Mesenchymal stem cell (in vitro differentiated cells and primary cell): ENCODE results near the gene YEATS2.

Source experiments
- DNase-seq: peaks from one replicate; pipeline ENCODE4 v3.0.0-alpha.2; 2013
- H2AFZ ChIP-seq: one replicate; pipeline ENCODE4 v1.6.1; 2013; ENCODE audit warnings: low read depth, mild to moderate bottlenecking, control low read depth, inconsistent platforms, low read length, moderate library complexity
- H2AK5ac ChIP-seq: 2 replicates; pipeline ENCODE4 v1.6.1; 2013; ENCODE audit warnings: low read length, moderate library complexity, mild to moderate bottlenecking, inconsistent platforms; ENCODE audit not compliant: severe bottlenecking
- H2BK120ac ChIP-seq: one replicate; pipeline ENCODE4 v1.6.1; 2013; ENCODE audit warnings: low read depth, mild to moderate bottlenecking, inconsistent platforms, low read length, moderate library complexity
- H2BK12ac ChIP-seq, 2 experiments: one replicate each; pipeline ENCODE4 v1.6.1; 2013; ENCODE audit warnings: inconsistent platforms in 2 of 2, low read length in 2 of 2, mild to moderate bottlenecking in 2 of 2, moderate library complexity in 2 of 2, control low read depth in 1 of 2
- H2BK15ac ChIP-seq: one replicate; pipeline ENCODE4 v1.6.1; 2013; ENCODE audit warnings: mild to moderate bottlenecking, low read depth, inconsistent platforms; ENCODE audit not compliant: poor library complexity, severe bottlenecking
- H2BK5ac ChIP-seq: 2 replicates; pipeline ENCODE4 v1.6.1; 2013; ENCODE audit warnings: low read depth, mild to moderate bottlenecking, low read length, control low read depth, inconsistent platforms; ENCODE audit not compliant: poor library complexity, severe bottlenecking
- H3K14ac ChIP-seq, 2 experiments: one replicate each; pipeline ENCODE4 v1.6.1; 2013; ENCODE audit warnings: inconsistent platforms in 2 of 2, low read length in 2 of 2, control low read depth in 1 of 2, mild to moderate bottlenecking in 1 of 2, moderate library complexity in 1 of 2
- H3K18ac ChIP-seq, 2 experiments: one replicate each; pipeline ENCODE4 v1.6.1; 2013; ENCODE audit warnings: inconsistent platforms in 2 of 2, low read length in 2 of 2, control low read depth in 1 of 2, low read depth in 1 of 2, mild to moderate bottlenecking in 1 of 2
- H3K23ac ChIP-seq, 2 experiments: one replicate each; pipeline ENCODE4 v1.6.1; 2013; ENCODE audit warnings: inconsistent platforms in 2 of 2, low read length in 2 of 2, mild to moderate bottlenecking in 2 of 2, moderate library complexity in 2 of 2, control low read depth in 1 of 2
- H3K27ac ChIP-seq: 2 replicates; pipeline ENCODE4 v1.5.1; 2013; ENCODE audit warnings: mild to moderate bottlenecking, moderate library complexity, low read length, control low read depth, inconsistent platforms; ENCODE audit not compliant: poor library complexity, severe bottlenecking
- H3K27me3 ChIP-seq, 2 experiments: 2 replicates each; pipeline versions ENCODE4 v1.6.1 to v1.7.0; 2013; ENCODE audit warnings: low read length in 2 of 2, mild to moderate bottlenecking in 2 of 2, moderate library complexity in 2 of 2, control low read depth in 1 of 2, inconsistent platforms in 1 of 2; ENCODE audit not compliant: control insufficient read depth in 1 of 2, insufficient read depth in 1 of 2
- H3K36me3 ChIP-seq, 2 experiments: 2 replicates each; pipeline versions ENCODE4 v1.6.1 to v1.7.0; 2013; ENCODE audit warnings: low read length in 2 of 2, control low read depth in 1 of 2, inconsistent platforms in 1 of 2, low read depth in 1 of 2, mild to moderate bottlenecking in 1 of 2; ENCODE audit not compliant: insufficient read depth in 2 of 2, control insufficient read depth in 1 of 2
- H3K4ac ChIP-seq, 2 experiments: one replicate each; pipeline ENCODE4 v1.6.1; 2013; ENCODE audit warnings: inconsistent platforms in 2 of 2, low read length in 2 of 2, mild to moderate bottlenecking in 2 of 2, moderate library complexity in 2 of 2, control low read depth in 1 of 2, low read depth in 1 of 2
- H3K4me1 ChIP-seq: 2 replicates; pipeline ENCODE4 v1.6.1; 2013; ENCODE audit warnings: low read depth, low read length, control low read depth; ENCODE audit not compliant: control insufficient read depth, insufficient read depth
- H3K4me2 ChIP-seq: 2 replicates; pipeline ENCODE4 v1.6.1; 2013; ENCODE audit warnings: low read length, mild to moderate bottlenecking, inconsistent platforms; ENCODE audit not compliant: poor library complexity, severe bottlenecking
- H3K4me3 ChIP-seq, 2 experiments: 2 replicates each; pipeline versions ENCODE4 v1.5.1 to v1.7.0; 2013; ENCODE audit warnings: low read length in 2 of 2, mild to moderate bottlenecking in 2 of 2, control low read depth in 1 of 2, low read depth in 1 of 2; ENCODE audit not compliant: insufficient read depth in 1 of 2
- H3K79me1 ChIP-seq: replicated peaks from 2 replicates; pipeline ENCODE4 v1.6.1; 2013; ENCODE audit warnings: mild to moderate bottlenecking, control low read depth, low read length, inconsistent platforms; ENCODE audit not compliant: poor library complexity, severe bottlenecking
- H3K9ac ChIP-seq: 2 replicates; pipeline ENCODE4 v1.7.0; 2013; ENCODE audit warnings: mild to moderate bottlenecking, low read length, moderate library complexity
- H3K9me3 ChIP-seq: 2 replicates; pipeline ENCODE4 v1.7.0; 2013; ENCODE audit warnings: mild to moderate bottlenecking, low read length; ENCODE audit not compliant: control insufficient read depth
- H4K8ac ChIP-seq: one replicate; pipeline ENCODE4 v1.6.1; 2013; ENCODE audit warnings: inconsistent platforms, mild to moderate bottlenecking, low read length, moderate library complexity
- H4K91ac ChIP-seq: one replicate; pipeline ENCODE4 v1.6.1; 2013; ENCODE audit warnings: mild to moderate bottlenecking, low read length, inconsistent platforms
- WGBS: methylation state at CpG from one replicate; pipeline ENCODE4 v1.1.7; 2013; ENCODE audit warnings: mixed read lengths; 5-methylcytosine and 5-hydroxymethylcytosine counted together

The YEATS2 gene

DNA sequence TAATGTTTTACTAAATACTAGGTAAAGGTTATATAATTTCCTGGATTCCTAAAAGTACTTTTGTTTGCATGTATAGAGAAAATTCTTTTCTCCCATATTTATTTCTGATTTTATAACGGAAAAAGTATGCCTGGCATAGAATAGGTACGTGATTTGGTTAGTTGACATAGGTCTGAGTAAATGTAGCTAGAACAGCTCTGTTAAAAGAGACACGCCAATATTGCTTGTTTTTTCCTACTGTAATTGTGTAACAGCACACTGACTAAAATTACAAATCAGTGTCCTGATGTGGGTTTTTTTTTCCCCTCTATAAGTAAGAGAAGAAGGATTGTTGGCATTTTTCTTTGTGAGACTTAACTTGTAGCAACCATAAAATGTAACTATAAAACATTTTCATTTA lies 35.5 kb upstream of the YEATS2 start:
- Histone ChIP-seq H3K27ac (no peak overlapping the region), H3K4me2 (no peak overlapping the region), H2AFZ (no peak overlapping the region), H2BK15ac (no peak overlapping the region), H4K91ac (no peak overlapping the region), H2BK5ac (no peak overlapping the region), H3K9me3 (no peaks in the 10 kb centered on the region), H3K79me1 (peaks cover 9% of the 10 kb centered on the region), H3K18ac (no peak overlapping the region), H3K4ac (no peak overlapping the region), H3K36me3 (peaks cover 5 to 42% of the 10 kb centered on the region in 2 experiments), H2BK120ac (no peak overlapping the region), H3K27me3 (no peaks in the 10 kb centered on the region), H3K9ac (peak overlapping the region; percentile 11), H2BK12ac (no peak overlapping the region), H3K14ac (no peak overlapping the region), H4K8ac (no peak overlapping the region), H3K23ac (no peak overlapping the region), H3K4me3 (no peak overlapping the region), H2AK5ac (no peak overlapping the region), H3K4me1 (no peaks in the 10 kb centered on the region)
- WGBS, result 0% methylated on average over 2 of the region's 3 CpGs
- no peak for DNase-seq

DNA sequence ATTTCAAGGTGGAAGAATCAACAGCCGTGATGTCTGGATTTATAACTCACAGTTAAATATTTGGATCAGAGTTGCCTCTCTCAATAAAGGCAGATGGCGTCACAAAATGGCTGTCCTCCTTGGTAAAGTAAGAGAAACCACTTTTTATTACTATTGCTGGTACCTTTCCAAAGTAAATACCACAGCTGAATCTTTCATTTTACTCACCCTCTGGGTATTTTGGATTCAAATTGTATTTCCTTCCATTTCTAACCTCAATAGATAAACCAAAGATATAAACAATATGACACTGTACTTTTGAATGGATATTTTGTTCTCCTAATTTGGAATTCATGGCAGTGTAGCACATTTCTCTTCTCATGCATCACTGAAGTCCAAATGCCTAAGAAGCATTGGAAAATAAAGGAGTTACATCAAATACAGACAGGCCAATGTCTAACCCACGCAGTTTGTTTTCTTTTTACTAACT lies 32.6 kb upstream of the YEATS2 start:
- Histone ChIP-seq H2AFZ (no peak overlapping the region), H2BK120ac (no peak overlapping the region), H4K91ac (no peak overlapping the region), H3K4ac (no peak overlapping the region), H3K36me3 (peaks cover 9 to 45% of the 10 kb centered on the region in 2 experiments), H3K18ac (no peak overlapping the region), H2AK5ac (no peak overlapping the region), H3K4me1 (no peaks in the 10 kb centered on the region), H3K23ac (no peak overlapping the region), H3K27me3 (no peaks in the 10 kb centered on the region), H3K4me2 (no peak overlapping the region), H3K9ac (no peak overlapping the region), H3K9me3 (no peaks in the 10 kb centered on the region), H3K4me3 (no peak overlapping the region), H2BK12ac (no peak overlapping the region), H3K27ac (peak overlapping the region; percentile 75), H3K14ac (no peak overlapping the region), H3K79me1 (peaks cover 8% of the 10 kb centered on the region), H4K8ac (no peak overlapping the region), H2BK5ac (no peak overlapping the region), H2BK15ac (no peak overlapping the region)
- DNase-seq, result peak; percentile 20
- WGBS, result 90% methylated on average over 2 of the region's 3 CpGs

DNA sequence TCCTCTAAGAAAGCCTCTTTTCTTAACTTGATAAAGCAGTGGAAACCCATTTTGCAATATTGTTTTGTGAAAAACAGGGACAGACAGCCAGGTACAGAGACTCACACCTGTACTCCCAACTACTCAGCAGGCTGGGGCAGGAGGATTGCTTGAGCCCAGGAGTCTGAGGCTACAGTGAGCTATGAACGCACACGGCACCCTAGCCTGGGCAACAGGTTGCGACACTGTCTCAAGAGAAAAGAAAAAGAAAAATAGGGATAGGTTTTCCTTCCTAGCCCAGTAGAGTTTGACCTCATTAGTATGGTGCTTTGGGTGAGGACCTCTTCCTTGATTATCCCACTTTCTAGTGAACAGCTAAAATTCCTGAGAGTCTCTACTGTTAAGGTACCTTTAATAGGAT lies 17.5 kb upstream of the YEATS2 start:
- H3K27me3 ChIP-seq, result no peaks in the 10 kb centered on the region
- H2BK15ac ChIP-seq, result no peak overlapping the region
- no peaks in the 10 kb centered on the region for H3K9me3 ChIP-seq
- H3K4me1 ChIP-seq, result no peaks in the 10 kb centered on the region
- H2BK5ac ChIP-seq, result no peak overlapping the region
- no peak overlapping the region for H3K27ac ChIP-seq
- H2AK5ac ChIP-seq, result no peak overlapping the region
- WGBS, result 96% methylated on average over 3 of the region's 3 CpGs
- no peak overlapping the region for H3K23ac ChIP-seq
- DNase-seq, result no peak
- H3K14ac ChIP-seq, result no peak overlapping the region
- no peak overlapping the region for H2BK12ac ChIP-seq
- no peak overlapping the region for H3K4me3 ChIP-seq
- H3K79me1 ChIP-seq, result no peaks in the 10 kb centered on the region
- H3K9ac ChIP-seq, result no peak overlapping the region
- H3K36me3 ChIP-seq, result peaks cover 6 to 39% of the 10 kb centered on the region in 2 experiments
- H3K4me2 ChIP-seq, result no peak overlapping the region
- H4K8ac ChIP-seq, result no peak overlapping the region
- H4K91ac ChIP-seq, result no peak overlapping the region
- no peak overlapping the region for H3K4ac ChIP-seq
- no peak overlapping the region for H2AFZ ChIP-seq
- no peak overlapping the region for H3K18ac ChIP-seq
- no peak overlapping the region for H2BK120ac ChIP-seq

DNA sequence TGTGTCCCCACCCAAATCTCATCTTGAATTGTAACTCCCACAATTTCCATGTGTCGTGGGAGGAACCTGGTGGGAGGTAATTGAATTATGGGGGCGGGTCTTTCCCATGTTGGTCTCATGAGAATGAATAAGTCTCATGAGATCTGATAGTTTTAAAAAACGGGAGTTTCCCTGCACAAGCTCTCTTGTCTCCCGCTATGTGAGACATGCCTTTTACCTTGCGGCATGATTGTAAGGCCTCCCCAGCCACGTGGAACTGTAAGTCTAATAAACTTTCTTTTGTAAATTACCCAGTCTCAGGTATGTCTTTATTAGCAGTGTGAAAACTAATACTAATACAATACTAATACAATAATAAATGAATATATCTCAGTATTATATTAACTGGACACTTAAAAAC lies 9.9 kb upstream of the YEATS2 start:
- H3K9me3 ChIP-seq, result no peaks in the 10 kb centered on the region
- no peak overlapping the region for H2BK12ac ChIP-seq
- no peak overlapping the region for H3K27ac ChIP-seq
- no peak overlapping the region for H3K9ac ChIP-seq
- no peak overlapping the region for H2AK5ac ChIP-seq
- H2BK15ac ChIP-seq, result no peak overlapping the region
- H4K91ac ChIP-seq, result no peak overlapping the region
- no peaks in the 10 kb centered on the region for H3K79me1 ChIP-seq
- H3K4me2 ChIP-seq, result no peak overlapping the region
- no peaks in the 10 kb centered on the region for H3K4me1 ChIP-seq
- 94% methylated on average over 6 of the region's 6 CpGs for WGBS
- no peak overlapping the region for H3K4ac ChIP-seq
- no peak overlapping the region for H3K18ac ChIP-seq
- no peak overlapping the region for H3K23ac ChIP-seq
- no peak overlapping the region for H2AFZ ChIP-seq
- no peak overlapping the region for H3K14ac ChIP-seq
- H2BK120ac ChIP-seq, result no peak overlapping the region
- H4K8ac ChIP-seq, result no peak overlapping the region
- H3K4me3 ChIP-seq, result no peak overlapping the region
- no peak for DNase-seq
- no peak overlapping the region for H2BK5ac ChIP-seq
- H3K27me3 ChIP-seq, result no peaks in the 10 kb centered on the region
- H3K36me3 ChIP-seq, result no peaks in the 10 kb centered on the region
